ENCODE results near the gene M6PR. TPM values are rescaled to one million over a fixed set of nuclear protein-coding genes. Genes with fewer than 3 reads are reported as not detected.

Gene M6PR
- total and polyA plus RNA-seq, 2 of the 13 experiments (the other 11 are each of a cell fraction or from before 2014, with no cell fraction given), result 98.2 to 127 TPM

DNA sequence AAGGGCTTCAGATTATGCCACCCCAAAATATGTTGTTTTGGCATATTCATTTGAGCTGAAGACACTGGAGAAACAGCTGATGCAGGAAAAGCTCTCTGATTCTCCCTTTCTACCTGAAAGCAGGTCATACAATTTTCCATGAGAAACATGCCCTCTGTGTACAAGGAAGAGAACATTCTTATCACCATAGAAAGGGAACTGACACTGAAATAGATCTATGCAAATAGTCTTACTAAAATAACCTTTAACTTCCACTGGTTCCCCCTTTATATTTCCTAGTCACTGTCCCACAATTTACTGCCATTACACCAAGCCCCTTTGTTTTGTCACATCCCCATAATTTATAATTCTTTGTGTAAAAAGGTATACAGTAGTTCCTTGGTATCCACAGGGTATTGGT lies 44.8 kb downstream of the M6PR start:
- H3K4me1 ChIP-seq (ENCODE audit: insufficient read depth, low read length), result no peaks in the 10 kb centered on the region
- H3K4me2 ChIP-seq (ENCODE audit: low read depth, low read length), result no peak overlapping the region
- ATAC-seq (no peak), DNase-seq (ENCODE audit: low spot score) (no peak), FAIRE-seq (no peak)
- POLR2A ChIA-PET, result no interaction called here
- peaks cover 2 to 24% of the 10 kb centered on the region in 2 experiments; a peak in 4 of 5 replicates for H3K27me3 ChIP-seq (ENCODE audit: control insufficient read depth in 1 of 2, insufficient read depth in 2 of 2, low read length in 2 of 2)
- TF ChIP-seq ONECUT2 (CRISPR knock-in tag; IDR thresholded peaks at IDR 0.05), result no peak
- no peak for TF ChIP-seq ZNF513 (CRISPR knock-in tag; conservative IDR thresholded peaks at IDR 0.05)
- TF ChIP-seq, protein P1, sequence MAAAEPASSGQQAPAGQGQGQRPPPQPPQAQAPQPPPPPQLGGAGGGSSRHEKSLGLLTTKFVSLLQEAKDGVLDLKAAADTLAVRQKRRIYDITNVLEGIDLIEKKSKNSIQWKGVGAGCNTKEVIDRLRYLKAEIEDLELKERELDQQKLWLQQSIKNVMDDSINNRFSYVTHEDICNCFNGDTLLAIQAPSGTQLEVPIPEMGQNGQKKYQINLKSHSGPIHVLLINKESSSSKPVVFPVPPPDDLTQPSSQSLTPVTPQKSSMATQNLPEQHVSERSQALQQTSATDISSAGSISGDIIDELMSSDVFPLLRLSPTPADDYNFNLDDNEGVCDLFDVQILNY (CRISPR knock-in tag; conservative IDR thresholded peaks at IDR 0.05), result no peak
- TF ChIP-seq ZEB1 (IDR thresholded peaks at IDR 0.05; ENCODE audit: insufficient replicate concordance, low read depth), result no peak
- no peak for TF ChIP-seq ZNF629 (CRISPR knock-in tag; conservative IDR thresholded peaks at IDR 0.05)
- H2AFZ ChIP-seq (ENCODE audit: low read length), result no peak overlapping the region
- no peak overlapping the region for H3K27ac ChIP-seq (ENCODE audit: extremely low read length, insufficient read depth, low read length)
- H3K4me3 ChIP-seq (replicated peaks in 1 of 3; ENCODE audit: insufficient read depth in 1 of 3, low read depth in 2 of 3, low read length in 3 of 3), result no peak overlapping the region
- CTCF ChIA-PET (ENCODE audit: low intra/inter-chr PET ratio, low total read pairs), result no interaction called here
- no peaks in the 10 kb centered on the region for H4K20me1 ChIP-seq (ENCODE audit: insufficient read depth, low read length)
- H3K9ac ChIP-seq (ENCODE audit: insufficient read depth, low read depth, low read length), result no peak overlapping the region
- H3K9me3 ChIP-seq (ENCODE audit: low read length), result no peaks in the 10 kb centered on the region
- no peaks in the 10 kb centered on the region for H3K36me3 ChIP-seq (replicated peaks in 1 of 2; ENCODE audit: control insufficient read depth in 1 of 2, insufficient read depth in 2 of 2, low read length in 2 of 2)
- intact Hi-C loops (cut with micrococcal nuclease; ENCODE audit: unreplicated experiment), result no loop called here
- in situ Hi-C loops (cut with HindIII; ENCODE audit: extremely low pct_ligation_motif_present, low pct_unique_long_range_greater_than_20kb), result no loop called here
- H3K79me2 ChIP-seq (ENCODE audit: insufficient read depth, low read length), result no peaks in the 10 kb centered on the region
- BruUV-seq (replicated peaks), result no TSS peak

DNA sequence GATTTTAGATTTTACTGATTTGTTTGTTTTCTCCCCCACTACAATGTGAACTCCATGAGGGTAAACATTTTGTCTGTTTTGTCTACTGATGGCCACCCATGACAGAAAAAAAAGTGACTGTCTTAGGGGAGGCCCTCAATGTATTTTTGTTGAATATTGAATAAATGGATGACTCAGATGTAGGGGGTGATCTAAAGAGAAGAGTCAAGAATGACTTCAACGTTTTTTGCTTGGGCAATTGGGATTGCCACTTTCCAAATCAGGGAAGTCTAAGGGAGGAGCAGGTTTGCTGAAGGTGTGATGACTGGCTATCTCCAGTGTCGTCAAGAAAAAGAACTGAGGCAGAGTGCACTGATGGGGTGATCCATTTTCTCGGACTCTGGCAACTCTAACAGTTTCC lies 45.8 kb downstream of the M6PR start:
- H3K4me2 ChIP-seq (ENCODE audit: low read depth, low read length), result no peak overlapping the region
- no peak overlapping the region for H3K4me3 ChIP-seq (replicated peaks in 1 of 3; ENCODE audit: insufficient read depth in 1 of 3, low read depth in 2 of 3, low read length in 3 of 3)
- BruUV-seq (replicated peaks), result no TSS peak
- peaks cover under 1 to 28% of the 10 kb centered on the region in 2 experiments; a peak in 3 of 5 replicates for H3K27me3 ChIP-seq (ENCODE audit: control insufficient read depth in 1 of 2, insufficient read depth in 2 of 2, low read length in 2 of 2)
- no peaks in the 10 kb centered on the region for H3K9me3 ChIP-seq (ENCODE audit: low read length)
- no peak overlapping the region for H3K9ac ChIP-seq (ENCODE audit: insufficient read depth, low read depth, low read length)
- 21% methylated on average over 3 of the region's 3 CpGs for WGBS (ENCODE audit: low lambda C conversion rate)
- no peaks in the 10 kb centered on the region for H3K4me1 ChIP-seq (ENCODE audit: insufficient read depth, low read length)
- FAIRE-seq (no peak), ATAC-seq (no peak), DNase-seq (ENCODE audit: low spot score) (no peak)
- no peak overlapping the region for H2AFZ ChIP-seq (ENCODE audit: low read length)
- no peaks in the 10 kb centered on the region for H3K36me3 ChIP-seq (replicated peaks in 1 of 2; ENCODE audit: control insufficient read depth in 1 of 2, insufficient read depth in 2 of 2, low read length in 2 of 2)
- TF ChIP-seq U2AF2 (IDR thresholded peaks at IDR 0.05; ENCODE audit: low read depth, low read length), result no peak
- TF ChIP-seq SMARCE1 (IDR thresholded peaks at IDR 0.05; ENCODE audit: borderline replicate concordance), result no peak
- TF ChIP-seq, protein P2, sequence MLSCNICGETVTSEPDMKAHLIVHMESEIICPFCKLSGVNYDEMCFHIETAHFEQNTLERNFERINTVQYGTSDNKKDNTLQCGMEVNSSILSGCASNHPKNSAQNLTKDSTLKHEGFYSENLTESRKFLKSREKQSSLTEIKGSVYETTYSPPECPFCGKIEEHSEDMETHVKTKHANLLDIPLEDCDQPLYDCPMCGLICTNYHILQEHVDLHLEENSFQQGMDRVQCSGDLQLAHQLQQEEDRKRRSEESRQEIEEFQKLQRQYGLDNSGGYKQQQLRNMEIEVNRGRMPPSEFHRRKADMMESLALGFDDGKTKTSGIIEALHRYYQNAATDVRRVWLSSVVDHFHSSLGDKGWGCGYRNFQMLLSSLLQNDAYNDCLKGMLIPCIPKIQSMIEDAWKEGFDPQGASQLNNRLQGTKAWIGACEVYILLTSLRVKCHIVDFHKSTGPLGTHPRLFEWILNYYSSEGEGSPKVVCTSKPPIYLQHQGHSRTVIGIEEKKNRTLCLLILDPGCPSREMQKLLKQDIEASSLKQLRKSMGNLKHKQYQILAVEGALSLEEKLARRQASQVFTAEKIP (CRISPR knock-in tag; IDR thresholded peaks at IDR 0.05; ENCODE audit: borderline replicate concordance), result no peak
- no peak for TF ChIP-seq SMYD3 (CRISPR knock-in tag; IDR thresholded peaks at IDR 0.05)
- TF ChIP-seq, protein P3, sequence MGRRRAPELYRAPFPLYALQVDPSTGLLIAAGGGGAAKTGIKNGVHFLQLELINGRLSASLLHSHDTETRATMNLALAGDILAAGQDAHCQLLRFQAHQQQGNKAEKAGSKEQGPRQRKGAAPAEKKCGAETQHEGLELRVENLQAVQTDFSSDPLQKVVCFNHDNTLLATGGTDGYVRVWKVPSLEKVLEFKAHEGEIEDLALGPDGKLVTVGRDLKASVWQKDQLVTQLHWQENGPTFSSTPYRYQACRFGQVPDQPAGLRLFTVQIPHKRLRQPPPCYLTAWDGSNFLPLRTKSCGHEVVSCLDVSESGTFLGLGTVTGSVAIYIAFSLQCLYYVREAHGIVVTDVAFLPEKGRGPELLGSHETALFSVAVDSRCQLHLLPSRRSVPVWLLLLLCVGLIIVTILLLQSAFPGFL (CRISPR knock-in tag; IDR thresholded peaks at IDR 0.05), result no peak
- TF ChIP-seq, protein P4, sequence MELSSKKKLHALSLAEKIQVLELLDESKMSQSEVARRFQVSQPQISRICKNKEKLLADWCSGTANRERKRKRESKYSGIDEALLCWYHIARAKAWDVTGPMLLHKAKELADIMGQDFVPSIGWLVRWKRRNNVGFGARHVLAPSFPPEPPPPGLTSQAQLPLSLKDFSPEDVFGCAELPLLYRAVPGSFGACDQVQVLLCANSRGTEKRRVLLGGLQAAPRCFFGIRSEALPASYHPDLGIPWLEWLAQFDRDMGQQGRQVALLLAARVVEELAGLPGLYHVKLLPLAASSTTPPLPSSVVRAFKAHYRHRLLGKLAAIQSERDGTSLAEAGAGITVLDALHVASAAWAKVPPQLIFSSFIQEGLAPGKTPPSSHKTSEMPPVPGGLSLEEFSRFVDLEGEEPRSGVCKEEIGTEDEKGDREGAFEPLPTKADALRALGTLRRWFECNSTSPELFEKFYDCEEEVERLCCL (CRISPR knock-in tag; IDR thresholded peaks at IDR 0.05; ENCODE audit: borderline replicate concordance), result no peak
- TF ChIP-seq KLF13 (CRISPR knock-in tag; IDR thresholded peaks at IDR 0.05), result no peak
- TF ChIP-seq ZSCAN30 (CRISPR knock-in tag; IDR thresholded peaks at IDR 0.05), result no peak
- intact Hi-C loops (cut with micrococcal nuclease; ENCODE audit: unreplicated experiment) (no loop called here), in situ Hi-C loops (cut with HindIII; ENCODE audit: extremely low pct_ligation_motif_present, low pct_unique_long_range_greater_than_20kb) (no loop called here)
- ChIA-PET POLR2A (no interaction called here), CTCF (ENCODE audit: low intra/inter-chr PET ratio, low total read pairs) (no interaction called here)
- no peaks in the 10 kb centered on the region for H4K20me1 ChIP-seq (ENCODE audit: insufficient read depth, low read length)
- no peak overlapping the region for H3K27ac ChIP-seq (ENCODE audit: extremely low read length, insufficient read depth, low read length)
- no peaks in the 10 kb centered on the region for H3K79me2 ChIP-seq (ENCODE audit: insufficient read depth, low read length)

Data from HepG2 (cell line).